ENCODE data around the gene NCKAP5L.
A peak's percentile ranks its signal among the peaks of the same experiment; 100 is the strongest.

The NCKAP5L gene

GRCh38 chr12:49779581-49779980 is 48.6 kb downstream of the NCKAP5L start:
- TF ChIP-seq CTCF (IDR thresholded peaks at IDR 0.05; ENCODE audit: insufficient read depth, low read length, poor library complexity, severe bottlenecking): no peak
- TF ChIP-seq EZH2phosphoT487 (conservative IDR thresholded peaks at IDR 0.05; ENCODE audit: low read length): no peak
- H3K79me2 ChIP-seq (ENCODE audit: insufficient read depth, low read length): no peaks in the 10 kb centered on the region
- H3K9ac ChIP-seq (ENCODE audit: low read length): no peak overlapping the region
- H4K20me1 ChIP-seq (ENCODE audit: low read depth, low read length): no peaks in the 10 kb centered on the region
- H3F3A ChIP-seq (ENCODE audit: insufficient read depth): no peaks in the 10 kb centered on the region
- H3K4me3 ChIP-seq (ENCODE audit: insufficient read depth, low read length, poor library complexity, severe bottlenecking): no peak overlapping the region
- no peak overlapping the region for H3K27ac ChIP-seq (ENCODE audit: low read depth, low read length)
- no peak overlapping the region for H2AFZ ChIP-seq (ENCODE audit: low read depth, low read length, severe bottlenecking)
- no peaks in the 10 kb centered on the region for H3K9me2 ChIP-seq (replicated peaks; ENCODE audit: insufficient read depth, low read length)
- no peaks in the 10 kb centered on the region for H3K27me3 ChIP-seq (ENCODE audit: low read length)
- H3K9me3 ChIP-seq (ENCODE audit: insufficient read depth, low read length): no peaks in the 10 kb centered on the region
- H3K36me3 ChIP-seq (ENCODE audit: low read length): no peaks in the 10 kb centered on the region
- H3K4me2 ChIP-seq (ENCODE audit: low read depth, low read length, poor library complexity, severe bottlenecking): no peak overlapping the region

- no peaks in the 10 kb centered on the region for H4K20me1 ChIP-seq (ENCODE audit: low read depth, low read length)
These were observed 50.1 kb downstream of the NCKAP5L start for GRCh38 chr12:49777800-49778748.

GRCh38 chr12:49777341-49777740 is 50.9 kb downstream of the NCKAP5L start:
- TF ChIP-seq CTCF (IDR thresholded peaks at IDR 0.05; ENCODE audit: insufficient read depth, low read length, poor library complexity, severe bottlenecking) (no peak), EZH2phosphoT487 (conservative IDR thresholded peaks at IDR 0.05; ENCODE audit: low read length) (no peak)
- Histone ChIP-seq H3F3A (ENCODE audit: insufficient read depth) (no peaks in the 10 kb centered on the region), H3K9me3 (ENCODE audit: insufficient read depth, low read length) (no peaks in the 10 kb centered on the region), H3K9ac (ENCODE audit: low read length) (no peak overlapping the region), H3K4me3 (ENCODE audit: insufficient read depth, low read length, poor library complexity, severe bottlenecking) (no peak overlapping the region), H3K79me2 (ENCODE audit: insufficient read depth, low read length) (no peaks in the 10 kb centered on the region), H4K20me1 (ENCODE audit: low read depth, low read length) (no peaks in the 10 kb centered on the region), H3K4me2 (ENCODE audit: low read depth, low read length, poor library complexity, severe bottlenecking) (no peak overlapping the region), H2AFZ (ENCODE audit: low read depth, low read length, severe bottlenecking) (no peak overlapping the region), H3K27me3 (ENCODE audit: low read length) (no peaks in the 10 kb centered on the region), H3K9me2 (replicated peaks; ENCODE audit: insufficient read depth, low read length) (no peaks in the 10 kb centered on the region), H3K27ac (ENCODE audit: low read depth, low read length) (no peak overlapping the region), H3K36me3 (ENCODE audit: low read length) (no peaks in the 10 kb centered on the region)

More at GRCh38 chr12:49777800-49778748, 50.1 kb downstream of the NCKAP5L start:
- Histone ChIP-seq H3K9ac (ENCODE audit: low read length) (no peak overlapping the region), H3K4me3 (ENCODE audit: insufficient read depth, low read length, poor library complexity, severe bottlenecking) (no peak overlapping the region), H3K9me2 (replicated peaks; ENCODE audit: insufficient read depth, low read length) (no peaks in the 10 kb centered on the region), H2AFZ (ENCODE audit: low read depth, low read length, severe bottlenecking) (no peak overlapping the region), H3K79me2 (ENCODE audit: insufficient read depth, low read length) (no peaks in the 10 kb centered on the region), H3K9me3 (ENCODE audit: insufficient read depth, low read length) (no peaks in the 10 kb centered on the region), H3K27ac (ENCODE audit: low read depth, low read length) (no peak overlapping the region), H3K36me3 (ENCODE audit: low read length) (no peaks in the 10 kb centered on the region), H3F3A (ENCODE audit: insufficient read depth) (no peaks in the 10 kb centered on the region), H3K4me2 (ENCODE audit: low read depth, low read length, poor library complexity, severe bottlenecking) (no peak overlapping the region), H3K27me3 (ENCODE audit: low read length) (no peaks in the 10 kb centered on the region)
- TF ChIP-seq CTCF (IDR thresholded peaks at IDR 0.05; ENCODE audit: insufficient read depth, low read length, poor library complexity, severe bottlenecking) (peak; percentile 82), EZH2phosphoT487 (conservative IDR thresholded peaks at IDR 0.05; ENCODE audit: low read length) (no peak)

Measured in SU-DHL-6 (cell line).